OCI-LY3 (cell line): ENCODE data around the gene PIK3C3.

Source experiments
- EZH2phosphoT487 ChIP-seq: fragments of 200-600 bp; shearing (Covaris generic); IDR thresholded peaks from 2 replicates; pipeline ENCODE4 v1.6.1; 2018; ENCODE audit warnings: antibody characterized with exemption, mixed run types, low read depth
- TF ChIP-seq, protein P1 (sequence below): fragments of 200-600, 300-600 bp; sonication (generic); IDR thresholded peaks from 2 replicates; pipeline ENCODE4 v1.5.1; 2014; ENCODE audit warnings: antibody characterized with exemption, low read length, low read depth

DNA sequence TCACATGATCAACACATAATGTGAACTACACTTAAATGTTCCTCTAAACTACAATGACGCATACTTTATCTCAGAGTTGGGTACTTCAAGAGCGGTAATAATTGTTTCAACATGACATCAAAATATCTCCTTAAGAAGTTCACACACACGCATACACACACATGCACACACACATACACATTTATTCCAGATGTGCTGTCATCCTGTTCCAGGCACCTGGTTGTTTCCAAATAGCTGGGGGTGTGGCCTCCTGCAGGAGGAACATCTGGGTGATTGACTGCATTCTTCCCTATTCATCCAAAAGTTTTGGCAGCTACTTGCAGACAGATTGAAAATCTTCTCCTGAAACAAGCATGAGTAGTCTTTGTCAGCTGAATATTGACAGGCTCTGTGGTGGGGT, 37.9 kb upstream of the PIK3C3 start:
- TF ChIP-seq, protein P1, sequence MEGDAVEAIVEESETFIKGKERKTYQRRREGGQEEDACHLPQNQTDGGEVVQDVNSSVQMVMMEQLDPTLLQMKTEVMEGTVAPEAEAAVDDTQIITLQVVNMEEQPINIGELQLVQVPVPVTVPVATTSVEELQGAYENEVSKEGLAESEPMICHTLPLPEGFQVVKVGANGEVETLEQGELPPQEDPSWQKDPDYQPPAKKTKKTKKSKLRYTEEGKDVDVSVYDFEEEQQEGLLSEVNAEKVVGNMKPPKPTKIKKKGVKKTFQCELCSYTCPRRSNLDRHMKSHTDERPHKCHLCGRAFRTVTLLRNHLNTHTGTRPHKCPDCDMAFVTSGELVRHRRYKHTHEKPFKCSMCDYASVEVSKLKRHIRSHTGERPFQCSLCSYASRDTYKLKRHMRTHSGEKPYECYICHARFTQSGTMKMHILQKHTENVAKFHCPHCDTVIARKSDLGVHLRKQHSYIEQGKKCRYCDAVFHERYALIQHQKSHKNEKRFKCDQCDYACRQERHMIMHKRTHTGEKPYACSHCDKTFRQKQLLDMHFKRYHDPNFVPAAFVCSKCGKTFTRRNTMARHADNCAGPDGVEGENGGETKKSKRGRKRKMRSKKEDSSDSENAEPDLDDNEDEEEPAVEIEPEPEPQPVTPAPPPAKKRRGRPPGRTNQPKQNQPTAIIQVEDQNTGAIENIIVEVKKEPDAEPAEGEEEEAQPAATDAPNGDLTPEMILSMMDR: no peak
- TF ChIP-seq EZH2phosphoT487: no peak
